Mesenchymal stem cell (in vitro differentiated cells and primary cell): ENCODE results near the gene NABP2. TPM values are rescaled to one million over a fixed set of nuclear protein-coding genes. Genes with fewer than 3 reads are reported as not detected.

ENCODE experiments used
- DNase-seq: peaks from one replicate; pipeline ENCODE4 v3.0.0-alpha.2; 2013
- H2AFZ ChIP-seq: one replicate; pipeline ENCODE4 v1.6.1; 2013; ENCODE audit warnings: low read depth, mild to moderate bottlenecking, control low read depth, inconsistent platforms, low read length, moderate library complexity
- H2AK5ac ChIP-seq: 2 replicates; pipeline ENCODE4 v1.6.1; 2013; ENCODE audit warnings: low read length, moderate library complexity, mild to moderate bottlenecking, inconsistent platforms; ENCODE audit not compliant: severe bottlenecking
- H2BK120ac ChIP-seq: one replicate; pipeline ENCODE4 v1.6.1; 2013; ENCODE audit warnings: low read depth, mild to moderate bottlenecking, inconsistent platforms, low read length, moderate library complexity
- H2BK12ac ChIP-seq, 2 experiments: one replicate each; pipeline ENCODE4 v1.6.1; 2013; ENCODE audit warnings: inconsistent platforms in 2 of 2, low read length in 2 of 2, mild to moderate bottlenecking in 2 of 2, moderate library complexity in 2 of 2, control low read depth in 1 of 2
- H2BK15ac ChIP-seq: one replicate; pipeline ENCODE4 v1.6.1; 2013; ENCODE audit warnings: mild to moderate bottlenecking, low read depth, inconsistent platforms; ENCODE audit not compliant: poor library complexity, severe bottlenecking
- H2BK5ac ChIP-seq: 2 replicates; pipeline ENCODE4 v1.6.1; 2013; ENCODE audit warnings: low read depth, mild to moderate bottlenecking, low read length, control low read depth, inconsistent platforms; ENCODE audit not compliant: poor library complexity, severe bottlenecking
- H3K14ac ChIP-seq, 2 experiments: one replicate each; pipeline ENCODE4 v1.6.1; 2013; ENCODE audit warnings: inconsistent platforms in 2 of 2, low read length in 2 of 2, control low read depth in 1 of 2, mild to moderate bottlenecking in 1 of 2, moderate library complexity in 1 of 2
- H3K18ac ChIP-seq, 2 experiments: one replicate each; pipeline ENCODE4 v1.6.1; 2013; ENCODE audit warnings: inconsistent platforms in 2 of 2, low read length in 2 of 2, control low read depth in 1 of 2, low read depth in 1 of 2, mild to moderate bottlenecking in 1 of 2
- H3K23ac ChIP-seq, 2 experiments: one replicate each; pipeline ENCODE4 v1.6.1; 2013; ENCODE audit warnings: inconsistent platforms in 2 of 2, low read length in 2 of 2, mild to moderate bottlenecking in 2 of 2, moderate library complexity in 2 of 2, control low read depth in 1 of 2
- H3K27ac ChIP-seq: 2 replicates; pipeline ENCODE4 v1.5.1; 2013; ENCODE audit warnings: mild to moderate bottlenecking, moderate library complexity, low read length, control low read depth, inconsistent platforms; ENCODE audit not compliant: poor library complexity, severe bottlenecking
- H3K27me3 ChIP-seq, 2 experiments: 2 replicates each; pipeline versions ENCODE4 v1.6.1 to v1.7.0; 2013; ENCODE audit warnings: low read length in 2 of 2, mild to moderate bottlenecking in 2 of 2, moderate library complexity in 2 of 2, control low read depth in 1 of 2, inconsistent platforms in 1 of 2; ENCODE audit not compliant: control insufficient read depth in 1 of 2, insufficient read depth in 1 of 2
- H3K36me3 ChIP-seq, 2 experiments: 2 replicates each; pipeline versions ENCODE4 v1.6.1 to v1.7.0; 2013; ENCODE audit warnings: low read length in 2 of 2, control low read depth in 1 of 2, inconsistent platforms in 1 of 2, low read depth in 1 of 2, mild to moderate bottlenecking in 1 of 2; ENCODE audit not compliant: insufficient read depth in 2 of 2, control insufficient read depth in 1 of 2
- H3K4ac ChIP-seq, 2 experiments: one replicate each; pipeline ENCODE4 v1.6.1; 2013; ENCODE audit warnings: inconsistent platforms in 2 of 2, low read length in 2 of 2, mild to moderate bottlenecking in 2 of 2, moderate library complexity in 2 of 2, control low read depth in 1 of 2, low read depth in 1 of 2
- H3K4me1 ChIP-seq: 2 replicates; pipeline ENCODE4 v1.6.1; 2013; ENCODE audit warnings: low read depth, low read length, control low read depth; ENCODE audit not compliant: control insufficient read depth, insufficient read depth
- H3K4me2 ChIP-seq: 2 replicates; pipeline ENCODE4 v1.6.1; 2013; ENCODE audit warnings: low read length, mild to moderate bottlenecking, inconsistent platforms; ENCODE audit not compliant: poor library complexity, severe bottlenecking
- H3K4me3 ChIP-seq, 2 experiments: 2 replicates each; pipeline versions ENCODE4 v1.5.1 to v1.7.0; 2013; ENCODE audit warnings: low read length in 2 of 2, mild to moderate bottlenecking in 2 of 2, control low read depth in 1 of 2, low read depth in 1 of 2; ENCODE audit not compliant: insufficient read depth in 1 of 2
- H3K79me1 ChIP-seq: replicated peaks from 2 replicates; pipeline ENCODE4 v1.6.1; 2013; ENCODE audit warnings: mild to moderate bottlenecking, control low read depth, low read length, inconsistent platforms; ENCODE audit not compliant: poor library complexity, severe bottlenecking
- H3K9ac ChIP-seq: 2 replicates; pipeline ENCODE4 v1.7.0; 2013; ENCODE audit warnings: mild to moderate bottlenecking, low read length, moderate library complexity
- H3K9me3 ChIP-seq: 2 replicates; pipeline ENCODE4 v1.7.0; 2013; ENCODE audit warnings: mild to moderate bottlenecking, low read length; ENCODE audit not compliant: control insufficient read depth
- H4K8ac ChIP-seq: one replicate; pipeline ENCODE4 v1.6.1; 2013; ENCODE audit warnings: inconsistent platforms, mild to moderate bottlenecking, low read length, moderate library complexity
- H4K91ac ChIP-seq: one replicate; pipeline ENCODE4 v1.6.1; 2013; ENCODE audit warnings: mild to moderate bottlenecking, low read length, inconsistent platforms
- WGBS: methylation state at CpG from one replicate; pipeline ENCODE4 v1.1.7; 2013; ENCODE audit warnings: mixed read lengths; 5-methylcytosine and 5-hydroxymethylcytosine counted together
- polyA plus RNA-seq, 2 experiments: library from polyadenylated mRNA; stranded (reverse); fragments of 200-250 nt; gene quantifications; one replicate each; pipeline ENCODE4 v1.2.3, GENCODE V29; 2013

NABP2 gene
- 27.3 TPM for polyA plus RNA-seq (2013, experiment 1 of 2)
- 26.7 TPM for polyA plus RNA-seq (2013, experiment 2 of 2)

GRCh38 chr12:56224102-56224701, at the start of gene NABP2:
Gene NABP2 (plus strand): TSS chr12:56224342. CDS start chr12:56224857, 515 bp downstream.
- WGBS: 2% methylated on average over 37 of the region's 41 CpGs
- Histone ChIP-seq H3K36me3 (peaks cover 3 to 19% of the 10 kb centered on the region in 2 experiments), H2BK5ac (peak within 1 kb of the TSS; percentile 46), H3K23ac (no peak within 1 kb of the TSS), H4K8ac (peak within 1 kb of the TSS; percentile 95), H3K14ac (peak within 1 kb of the TSS; percentile 75 to 79), H2AFZ (peak within 1 kb of the TSS; percentile 20), H2BK120ac (peak within 1 kb of the TSS; percentile 57), H3K18ac (peak within 1 kb of the TSS; percentile 71 to 85), H3K4me2 (peak within 1 kb of the TSS; percentile 93), H3K27ac (peak within 1 kb of the TSS; percentile 64), H3K9ac (peak within 1 kb of the TSS; percentile 95), H3K27me3 (no peaks in the 10 kb centered on the region), H3K4ac (peak within 1 kb of the TSS; percentile 73 to 92), H3K4me3 (peak within 1 kb of the TSS; percentile 61 to 93), H3K4me1 (peaks cover 20% of the 10 kb centered on the region), H4K91ac (peak within 1 kb of the TSS; percentile 59), H3K79me1 (peaks cover 16% of the 10 kb centered on the region), H2BK15ac (peak within 1 kb of the TSS; percentile 44), H2AK5ac (peak within 1 kb of the TSS; percentile 89), H2BK12ac (peak within 1 kb of the TSS; percentile 31 to 63), H3K9me3 (no peaks in the 10 kb centered on the region)
- DNase-seq: peak; percentile 98

- no peak for DNase-seq
- no peaks in the 10 kb centered on the region for H3K9me3 ChIP-seq
- H3K79me1 ChIP-seq: peaks cover 32% of the 10 kb centered on the region
- no peak overlapping the region for H3K27ac ChIP-seq
- H2BK12ac ChIP-seq: no peak overlapping the region
- no peak overlapping the region for H2BK5ac ChIP-seq
- H2AFZ ChIP-seq: no peak overlapping the region
- no peak overlapping the region for H3K4me2 ChIP-seq
- no peak overlapping the region for H3K14ac ChIP-seq
- peaks cover 62 to 86% of the 10 kb centered on the region in 2 experiments for H3K36me3 ChIP-seq
- H2BK15ac ChIP-seq: no peak overlapping the region
- no peak overlapping the region for H3K4me3 ChIP-seq
- no peak overlapping the region for H4K8ac ChIP-seq
- no peak overlapping the region for H2BK120ac ChIP-seq
- no peak overlapping the region for H4K91ac ChIP-seq
- no peak overlapping the region for H2AK5ac ChIP-seq
- no peak overlapping the region for H3K9ac ChIP-seq
- no peak overlapping the region for H3K23ac ChIP-seq
- no CpG with 5 or more reads among the region's 3 CpGs for WGBS
- H3K4me1 ChIP-seq: no peaks in the 10 kb centered on the region
- H3K27me3 ChIP-seq: no peaks in the 10 kb centered on the region
- no peak overlapping the region for H3K4ac ChIP-seq
- H3K18ac ChIP-seq: no peak overlapping the region
Observed at GRCh38 chr12:56178347-56178746, 45.8 kb upstream of the NABP2 start.

GRCh38 chr12:56186957-56187356, 37.2 kb upstream of the NABP2 start:
- no peak overlapping the region for H3K18ac ChIP-seq
- H3K4me2 ChIP-seq: no peak overlapping the region
- no peak overlapping the region for H2AK5ac ChIP-seq
- no CpG with 5 or more reads among the region's 2 CpGs for WGBS
- no peaks in the 10 kb centered on the region for H3K9me3 ChIP-seq
- peaks cover 11% of the 10 kb centered on the region for H3K79me1 ChIP-seq
- peak overlapping the region; percentile 90 for H3K9ac ChIP-seq
- no peak overlapping the region for H3K14ac ChIP-seq
- no peak overlapping the region for H4K8ac ChIP-seq
- peak overlapping the region in 1 of 2 experiments; percentile 16 for H3K4me3 ChIP-seq
- peaks cover 6% of the 10 kb centered on the region for H3K4me1 ChIP-seq
- no peak overlapping the region for H2AFZ ChIP-seq
- no peak overlapping the region for H3K4ac ChIP-seq
- no peak overlapping the region for H3K27ac ChIP-seq
- peaks cover 16 to 44% of the 10 kb centered on the region in 2 experiments for H3K36me3 ChIP-seq
- no peak overlapping the region for H2BK5ac ChIP-seq
- H2BK120ac ChIP-seq: no peak overlapping the region
- no peak for DNase-seq
- H3K23ac ChIP-seq: no peak overlapping the region
- no peak overlapping the region for H4K91ac ChIP-seq
- H2BK15ac ChIP-seq: no peak overlapping the region
- H2BK12ac ChIP-seq: no peak overlapping the region
- no peaks in the 10 kb centered on the region for H3K27me3 ChIP-seq

- Histone ChIP-seq H3K36me3 (peaks cover 10 to 33% of the 10 kb centered on the region in 2 experiments), H4K8ac (no peak overlapping the region), H3K79me1 (peaks cover 11% of the 10 kb centered on the region), H4K91ac (no peak overlapping the region), H2BK120ac (no peak overlapping the region), H3K9ac (peak overlapping the region; percentile 90), H2AFZ (no peak overlapping the region), H2BK15ac (no peak overlapping the region), H3K23ac (peak overlapping the region; percentile 70 to 86), H3K4me2 (peak overlapping the region; percentile 91), H3K14ac (peak overlapping the region; percentile 45 to 93), H3K4me3 (peak overlapping the region; percentile 79 to 93), H3K4me1 (peaks cover 6% of the 10 kb centered on the region), H3K9me3 (no peaks in the 10 kb centered on the region), H3K18ac (peak overlapping the region in 1 of 2 experiments; percentile 75), H3K4ac (peak overlapping the region in 1 of 2 experiments; percentile 64), H2AK5ac (peak overlapping the region; percentile 82), H2BK12ac (no peak overlapping the region), H3K27ac (peak overlapping the region; percentile 45), H2BK5ac (no peak overlapping the region), H3K27me3 (no peaks in the 10 kb centered on the region)
- no peak for DNase-seq
- 21% methylated on average over 8 of the region's 10 CpGs for WGBS
Observed at GRCh38 chr12:56188131-56188777, 35.9 kb upstream of the NABP2 start.
